Neural progenitor cell (in vitro differentiated cells): ENCODE data around the gene PLK2. TPM values are rescaled to one million over a fixed set of nuclear protein-coding genes. Genes with fewer than 3 reads are reported as not detected.

Source experiments
- DNase-seq: peaks from one replicate; pipeline ENCODE4 v3.0.0-alpha.2; 2016; ENCODE audit warnings: low spot score
- H2AFZ ChIP-seq: fragments of 200-600 bp; sonication (generic); replicated peaks from 2 replicates; pipeline ENCODE4 v1.6.1; 2016; ENCODE audit warnings: antibody characterized with exemption
- H3F3A ChIP-seq: fragments of 200-600 bp; sonication (generic); 2 replicates; pipeline ENCODE4 v1.6.1; 2016; ENCODE audit warnings: antibody characterized with exemption, low read depth
- H3K27ac ChIP-seq: fragments of 200-600 bp; sonication (generic); 2 replicates; pipeline ENCODE4 v1.5.1; 2016; ENCODE audit warnings: mild to moderate bottlenecking
- H3K27me3 ChIP-seq: fragments of 200-600 bp; sonication (generic); 2 replicates; pipeline ENCODE4 v1.6.1; 2016; ENCODE audit warnings: mild to moderate bottlenecking, moderate library complexity
- H3K36me3 ChIP-seq: fragments of 200-600 bp; sonication (generic); 2 replicates; pipeline ENCODE4 v1.5.1; 2016
- H3K4me1 ChIP-seq: fragments of 200-600 bp; sonication (generic); 2 replicates; pipeline ENCODE4 v1.6.1; 2016; ENCODE audit warnings: mixed run types
- H3K4me2 ChIP-seq: fragments of 200-600 bp; sonication (generic); 2 replicates; pipeline ENCODE4 v1.6.1; 2016
- H3K4me3 ChIP-seq: fragments of 200-600 bp; sonication (generic); 2 replicates; pipeline ENCODE4 v1.5.1; 2016
- H3K79me2 ChIP-seq: fragments of 200-600 bp; sonication (generic); 2 replicates; pipeline ENCODE4 v1.6.1; 2016; ENCODE audit warnings: low read depth
- H3K9ac ChIP-seq: fragments of 200-600 bp; sonication (generic); 2 replicates; pipeline ENCODE4 v1.6.1; 2016
- H3K9me3 ChIP-seq: fragments of 200-600 bp; sonication (generic); 2 replicates; pipeline ENCODE4 v1.5.1; 2016; ENCODE audit warnings: low read depth
- H4K20me1 ChIP-seq: fragments of 200-600 bp; sonication (generic); 2 replicates; pipeline ENCODE4 v1.6.1; 2016; ENCODE audit warnings: low read depth
- H3K27ac Mint-ChIP-seq: 3 replicates; pipeline ENCODE4 v1.8.0; 2021; ENCODE audit warnings: mixed read lengths
- H3K27me3 Mint-ChIP-seq: 2 replicates; pipeline ENCODE4 v1.8.0; 2022; ENCODE audit warnings: low read depth, mild to moderate bottlenecking, inconsistent platforms, moderate library complexity, mixed read lengths; ENCODE audit not compliant: insufficient read depth
- H3K36me3 Mint-ChIP-seq: 3 replicates; pipeline ENCODE4 v1.8.0; 2021; ENCODE audit warnings: mixed read lengths
- H3K4me1 Mint-ChIP-seq: 3 replicates; pipeline ENCODE4 v1.8.0; 2021; ENCODE audit warnings: mixed read lengths
- H3K4me3 Mint-ChIP-seq: 3 replicates; pipeline ENCODE4 v1.8.0; 2021; ENCODE audit warnings: mild to moderate bottlenecking, moderate library complexity, mixed read lengths
- H3K9me3 Mint-ChIP-seq: 3 replicates; pipeline ENCODE4 v1.8.0; 2020; ENCODE audit warnings: mixed read lengths
- EZH2 ChIP-seq: fragments of 200-600 bp; sonication (generic); IDR thresholded peaks from 2 replicates; pipeline ENCODE4 v1.6.1; 2017; ENCODE audit warnings: antibody characterized with exemption, mild to moderate bottlenecking, moderate library complexity
- EZH2phosphoT487 ChIP-seq: fragments of 200-600 bp; sonication (generic); IDR thresholded peaks from 2 replicates; pipeline ENCODE4 v1.6.1; 2017; ENCODE audit warnings: antibody characterized with exemption
- total RNA-seq: library from RNA; depleted of rRNA; stranded (reverse); fragments of >200 nt; gene quantifications from 2 replicates; pipeline ENCODE4 v1.2.3, GENCODE V29; 2015; ENCODE audit warnings: low replicate concordance
- TF ChIP-seq, protein P1 (sequence below): fragments of 200-600 bp; sonication (generic); IDR thresholded peaks from 2 replicates; pipeline ENCODE4 v1.5.1; 2017; ENCODE audit warnings: antibody characterized with exemption, mild to moderate bottlenecking

PLK2 gene
- total RNA-seq, 1 donor from 2014 or later = 10.1 TPM

DNA sequence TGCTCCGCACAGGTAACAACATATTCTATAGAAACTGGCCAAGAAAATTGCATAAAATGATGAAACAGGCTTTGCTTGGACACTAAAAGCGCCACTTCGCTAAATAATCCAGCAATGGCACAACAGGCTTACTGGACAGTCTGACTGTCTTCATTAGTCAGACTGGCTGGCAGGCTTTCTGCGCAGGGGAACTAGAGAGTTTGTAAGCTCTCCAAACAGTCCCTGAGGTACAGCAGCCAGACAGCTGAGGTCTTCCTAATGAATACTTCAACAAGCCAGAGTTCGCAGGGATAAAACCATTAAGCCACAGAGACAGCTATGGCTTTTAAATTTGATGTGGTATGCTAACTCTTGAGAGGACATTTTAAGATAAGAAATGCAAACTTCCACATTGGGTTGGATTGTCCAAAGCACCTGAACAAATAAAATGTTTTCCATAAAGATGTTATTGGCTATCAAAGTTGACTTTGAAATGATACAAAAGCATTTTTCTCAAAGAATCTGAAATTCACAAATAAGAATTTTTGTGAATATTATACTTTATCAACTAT, 20.7 kb downstream of the PLK2 start:
- H3K4me3 Mint-ChIP-seq = no peak overlapping the region
- no peaks in the 10 kb centered on the region for H3K27me3 Mint-ChIP-seq
- H3K27me3 ChIP-seq = no peaks in the 10 kb centered on the region

DNA sequence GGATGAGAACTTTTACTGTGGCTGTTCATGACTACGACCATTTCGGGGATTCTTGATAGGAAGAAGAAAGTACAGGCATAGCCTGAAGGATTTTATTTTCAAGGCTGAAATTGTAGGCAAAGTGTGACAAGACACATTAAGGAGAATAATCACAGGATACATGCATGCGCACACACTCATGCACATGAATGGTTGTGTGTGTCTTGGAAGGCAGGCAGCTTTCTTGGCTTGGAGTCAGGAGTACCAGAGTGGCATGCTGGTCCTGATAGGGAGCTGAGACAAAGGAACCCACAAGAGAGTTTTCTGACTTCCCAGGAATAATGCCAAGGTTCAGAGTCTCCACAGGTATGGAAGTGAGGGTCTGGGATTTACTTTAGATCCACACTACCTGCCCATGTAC, 22.2 kb downstream of the PLK2 start:
- Histone ChIP-seq H3K79me2 (no peaks in the 10 kb centered on the region), H3K4me2 (no peak overlapping the region), H3K27ac (no peak overlapping the region), H3K9ac (no peak overlapping the region), H3K4me3 (no peak overlapping the region), H3K27me3 (no peaks in the 10 kb centered on the region), H3K36me3 (no peaks in the 10 kb centered on the region), H2AFZ (no peak overlapping the region), H3K4me1 (no peaks in the 10 kb centered on the region), H4K20me1 (no peaks in the 10 kb centered on the region), H3K9me3 (no peaks in the 10 kb centered on the region), H3F3A (no peaks in the 10 kb centered on the region)
- no peak for TF ChIP-seq EZH2phosphoT487
- no peak for TF ChIP-seq EZH2
- TF ChIP-seq, protein P1, sequence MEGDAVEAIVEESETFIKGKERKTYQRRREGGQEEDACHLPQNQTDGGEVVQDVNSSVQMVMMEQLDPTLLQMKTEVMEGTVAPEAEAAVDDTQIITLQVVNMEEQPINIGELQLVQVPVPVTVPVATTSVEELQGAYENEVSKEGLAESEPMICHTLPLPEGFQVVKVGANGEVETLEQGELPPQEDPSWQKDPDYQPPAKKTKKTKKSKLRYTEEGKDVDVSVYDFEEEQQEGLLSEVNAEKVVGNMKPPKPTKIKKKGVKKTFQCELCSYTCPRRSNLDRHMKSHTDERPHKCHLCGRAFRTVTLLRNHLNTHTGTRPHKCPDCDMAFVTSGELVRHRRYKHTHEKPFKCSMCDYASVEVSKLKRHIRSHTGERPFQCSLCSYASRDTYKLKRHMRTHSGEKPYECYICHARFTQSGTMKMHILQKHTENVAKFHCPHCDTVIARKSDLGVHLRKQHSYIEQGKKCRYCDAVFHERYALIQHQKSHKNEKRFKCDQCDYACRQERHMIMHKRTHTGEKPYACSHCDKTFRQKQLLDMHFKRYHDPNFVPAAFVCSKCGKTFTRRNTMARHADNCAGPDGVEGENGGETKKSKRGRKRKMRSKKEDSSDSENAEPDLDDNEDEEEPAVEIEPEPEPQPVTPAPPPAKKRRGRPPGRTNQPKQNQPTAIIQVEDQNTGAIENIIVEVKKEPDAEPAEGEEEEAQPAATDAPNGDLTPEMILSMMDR = no peak
- DNase-seq = no peak
- no peaks in the 10 kb centered on the region for H3K27me3 Mint-ChIP-seq
- no peak overlapping the region for H3K4me3 Mint-ChIP-seq
- no peaks in the 10 kb centered on the region for H3K9me3 Mint-ChIP-seq
- H3K4me1 Mint-ChIP-seq = no peaks in the 10 kb centered on the region
- H3K36me3 Mint-ChIP-seq = no peaks in the 10 kb centered on the region
- no peak overlapping the region for H3K27ac Mint-ChIP-seq

More for the DNA sequence above, 20.7 kb downstream of the PLK2 start:
- Histone ChIP-seq H3F3A (no peaks in the 10 kb centered on the region), H3K36me3 (no peaks in the 10 kb centered on the region), H3K9me3 (no peaks in the 10 kb centered on the region), H3K4me1 (no peaks in the 10 kb centered on the region), H2AFZ (no peak overlapping the region), H3K4me2 (no peak overlapping the region), H3K27ac (no peak overlapping the region), H3K4me3 (no peak overlapping the region), H3K79me2 (no peaks in the 10 kb centered on the region), H3K9ac (no peak overlapping the region), H4K20me1 (no peaks in the 10 kb centered on the region)
- no peak overlapping the region for H3K27ac Mint-ChIP-seq
- H3K4me1 Mint-ChIP-seq = no peaks in the 10 kb centered on the region
- DNase-seq = peak; percentile 7
- TF ChIP-seq, protein P1 = no peak
- TF ChIP-seq EZH2 (no peak), EZH2phosphoT487 (no peak)
- H3K36me3 Mint-ChIP-seq = no peaks in the 10 kb centered on the region
- no peaks in the 10 kb centered on the region for H3K9me3 Mint-ChIP-seq

DNA sequence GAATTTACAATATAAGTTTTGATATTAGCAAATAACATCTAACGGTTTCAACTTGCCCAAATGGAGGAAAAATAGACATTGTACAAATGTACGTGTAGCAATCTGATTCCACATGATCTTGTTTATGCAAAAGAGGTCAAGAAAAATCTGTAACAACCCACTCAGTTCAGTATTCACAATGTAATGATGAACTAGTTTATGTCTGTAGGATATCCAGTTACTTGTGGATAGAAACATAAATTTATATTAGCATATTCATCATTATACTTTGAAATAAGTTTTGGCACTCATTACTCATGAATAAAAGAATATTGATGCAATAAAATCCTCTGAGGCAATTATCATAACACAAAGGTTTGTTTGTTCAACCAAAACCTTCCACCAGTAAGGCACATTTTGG, 28.1 kb downstream of the PLK2 start:
- Mint-ChIP-seq H3K27me3 (no peaks in the 10 kb centered on the region), H3K4me3 (no peak overlapping the region), H3K4me1 (no peaks in the 10 kb centered on the region), H3K36me3 (no peaks in the 10 kb centered on the region), H3K27ac (no peak overlapping the region), H3K9me3 (no peaks in the 10 kb centered on the region)
- Histone ChIP-seq H3K36me3 (no peaks in the 10 kb centered on the region), H4K20me1 (no peaks in the 10 kb centered on the region), H3K27me3 (no peaks in the 10 kb centered on the region), H3K4me3 (no peak overlapping the region), H3K4me2 (no peak overlapping the region), H3K4me1 (no peaks in the 10 kb centered on the region), H3K79me2 (no peaks in the 10 kb centered on the region), H3K9me3 (no peaks in the 10 kb centered on the region), H3K27ac (no peak overlapping the region), H3K9ac (no peak overlapping the region), H2AFZ (no peak overlapping the region), H3F3A (no peaks in the 10 kb centered on the region)
- TF ChIP-seq EZH2 (no peak), EZH2phosphoT487 (no peak)
- TF ChIP-seq, protein P1 = no peak
- DNase-seq = no peak
